Sigmoid colon (tissue), 7 donors: ENCODE measurements around the gene RNF181. TPM values are rescaled to one million over a fixed set of nuclear protein-coding genes. Genes with fewer than 3 reads are reported as not detected.

Experiments used
- DNase-seq: peaks from one replicate; pipeline ENCODE4 v3.0.0-alpha.2; 2019
- H3K27ac ChIP-seq, 4 donors: fragments of 200-600 bp; sonication (generic); one replicate each; pipeline ENCODE4 v1.5.1; 2016 to 2019; ENCODE audit warnings: mild to moderate bottlenecking in 1 of 4
- H3K27me3 ChIP-seq, 3 donors: fragments of 200-600 bp; sonication (generic); one replicate each; pipeline ENCODE4 v1.5.1; 2019; ENCODE audit warnings: mild to moderate bottlenecking in 1 of 3
- H3K36me3 ChIP-seq, 4 donors: fragments of 200-600 bp; sonication (generic); one replicate each; pipeline ENCODE4 v1.5.1; 2016 to 2019
- H3K4me1 ChIP-seq, 4 donors: fragments of 200-600 bp; sonication (generic); one replicate each; pipeline ENCODE4 v1.5.1; 2017 to 2019
- H3K4me3 ChIP-seq, 4 donors: fragments of 200-600 bp; sonication (generic); one replicate each; pipeline ENCODE4 v1.5.1; 2017 to 2019; ENCODE audit warnings: mild to moderate bottlenecking in 2 of 4, moderate library complexity in 1 of 4
- H3K9me3 ChIP-seq, 4 donors: fragments of 200-600 bp in 3 of 4; sonication (generic) in 3 of 4; one replicate each; pipeline versions ENCODE4 v1.5.1 to v1.6.1; 2013 to 2019
- EP300 ChIP-seq, 4 donors: sonication (generic); formaldehyde crosslinking; IDR thresholded peaks; one replicate each; pipeline ENCODE4 v1.6.1; 2017; ENCODE audit warnings: antibody characterized with exemption in 4 of 4
- POLR2A ChIP-seq, 2 donors: fragments of 450-650 bp; IDR thresholded peaks; one replicate each; pipeline ENCODE4 v1.6.1; 2016; ENCODE audit warnings: antibody characterized with exemption in 2 of 2, mild to moderate bottlenecking in 2 of 2, moderate library complexity in 2 of 2
- POLR2AphosphoS5 ChIP-seq, 4 donors: sonication (generic); formaldehyde crosslinking; IDR thresholded peaks; one replicate each; pipeline ENCODE4 v1.6.1; 2017; ENCODE audit warnings: antibody characterized with exemption in 4 of 4
- WGBS, 2 donors: extraction: QIAGEN DNeasy Blood & Tissue Kit; methylation state at CpG; one replicate each; pipeline ENCODE4 v1.1.7; 2013; 5-methylcytosine and 5-hydroxymethylcytosine counted together
- intact Hi-C: fragments of 100-400 bp; cut with DNase I; formaldehyde crosslinking; loops from one replicate; pipeline ENCODE4 v1.15.1; 2023
- polyA plus RNA-seq, 3 donors: library from polyadenylated mRNA; stranded (reverse); fragments of 200-250 nt; gene quantifications; one replicate each; pipeline ENCODE4 v1.2.3, GENCODE V29; 2013
- total RNA-seq, 4 donors: library from RNA; depleted of rRNA; stranded (reverse); fragments of >200 nt; gene quantifications; one replicate each; pipeline ENCODE4 v1.1.0, GENCODE V29; 2016
- TF ChIP-seq, protein P1 (sequence below), 4 experiments: fragments of 450-650 bp in 3 of 4; fragments of 200-600 bp in 1 of 4; IDR thresholded peaks; one replicate each; pipeline ENCODE4 v1.5.1; 2016 to 2019; ENCODE audit warnings: antibody characterized with exemption in 4 of 4, mild to moderate bottlenecking in 3 of 4, moderate library complexity in 2 of 4
- donor health status: healthy with polysubstance abuse.
- donor health status: Bipolar disorder and iron deficiency.
- donor health status: healthy.

RNF181 gene
- total and polyA plus RNA-seq, 7 donors = 124 to 190 (median 165) TPM

DNA sequence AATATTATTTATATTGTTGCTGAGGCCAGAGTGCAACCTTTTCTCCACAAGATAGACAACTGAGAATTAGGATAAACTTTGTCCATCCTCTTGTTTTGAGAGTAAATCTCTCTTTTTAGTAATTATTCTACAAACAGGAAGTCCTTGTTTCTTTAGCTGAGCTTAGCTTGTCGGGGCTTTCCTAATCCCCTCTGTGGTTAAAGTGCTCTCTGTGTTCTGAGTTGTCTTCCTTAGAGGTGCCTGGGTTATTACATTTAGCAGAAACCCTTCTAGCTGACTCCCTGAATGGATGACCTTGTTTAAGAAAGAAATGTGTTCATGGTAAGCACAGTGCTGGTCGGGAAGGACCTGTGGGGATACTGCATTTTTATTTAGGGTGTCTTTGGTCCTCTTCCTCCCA is 33.1 kb downstream of the RNF181 start:
- Histone ChIP-seq H3K27me3 (no peaks in the 10 kb centered on the region), H3K4me3 (no peak overlapping the region), H3K4me1 (no peaks in the 10 kb centered on the region), H3K9me3 (no peaks in the 10 kb centered on the region), H3K36me3 (peaks cover 17 to 100% (median 72%) of the 10 kb centered on the region in 4 donors), H3K27ac (no peak overlapping the region)
- WGBS, 2 donors = 62 to 72% methylated on average over 2 of the region's 2 CpGs
- no peak for DNase-seq
- intact Hi-C loops = no loop called here
- TF ChIP-seq POLR2A (IDR thresholded peaks at IDR 0.05) = no peak
- TF ChIP-seq, protein P1, sequence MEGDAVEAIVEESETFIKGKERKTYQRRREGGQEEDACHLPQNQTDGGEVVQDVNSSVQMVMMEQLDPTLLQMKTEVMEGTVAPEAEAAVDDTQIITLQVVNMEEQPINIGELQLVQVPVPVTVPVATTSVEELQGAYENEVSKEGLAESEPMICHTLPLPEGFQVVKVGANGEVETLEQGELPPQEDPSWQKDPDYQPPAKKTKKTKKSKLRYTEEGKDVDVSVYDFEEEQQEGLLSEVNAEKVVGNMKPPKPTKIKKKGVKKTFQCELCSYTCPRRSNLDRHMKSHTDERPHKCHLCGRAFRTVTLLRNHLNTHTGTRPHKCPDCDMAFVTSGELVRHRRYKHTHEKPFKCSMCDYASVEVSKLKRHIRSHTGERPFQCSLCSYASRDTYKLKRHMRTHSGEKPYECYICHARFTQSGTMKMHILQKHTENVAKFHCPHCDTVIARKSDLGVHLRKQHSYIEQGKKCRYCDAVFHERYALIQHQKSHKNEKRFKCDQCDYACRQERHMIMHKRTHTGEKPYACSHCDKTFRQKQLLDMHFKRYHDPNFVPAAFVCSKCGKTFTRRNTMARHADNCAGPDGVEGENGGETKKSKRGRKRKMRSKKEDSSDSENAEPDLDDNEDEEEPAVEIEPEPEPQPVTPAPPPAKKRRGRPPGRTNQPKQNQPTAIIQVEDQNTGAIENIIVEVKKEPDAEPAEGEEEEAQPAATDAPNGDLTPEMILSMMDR (IDR thresholded peaks at IDR 0.05) = no peak
- TF ChIP-seq EP300 (IDR thresholded peaks at IDR 0.05) = no peak
- TF ChIP-seq POLR2AphosphoS5 (IDR thresholded peaks at IDR 0.05) = no peak

GRCh38 chr2:85631316-85631715 is 35.8 kb downstream of the RNF181 start:
- intact Hi-C loops = loop anchor here (10.0 kb wide), 1 partner anchor 483 kb away; no protein-coding TSS in a partner anchor

DNA sequence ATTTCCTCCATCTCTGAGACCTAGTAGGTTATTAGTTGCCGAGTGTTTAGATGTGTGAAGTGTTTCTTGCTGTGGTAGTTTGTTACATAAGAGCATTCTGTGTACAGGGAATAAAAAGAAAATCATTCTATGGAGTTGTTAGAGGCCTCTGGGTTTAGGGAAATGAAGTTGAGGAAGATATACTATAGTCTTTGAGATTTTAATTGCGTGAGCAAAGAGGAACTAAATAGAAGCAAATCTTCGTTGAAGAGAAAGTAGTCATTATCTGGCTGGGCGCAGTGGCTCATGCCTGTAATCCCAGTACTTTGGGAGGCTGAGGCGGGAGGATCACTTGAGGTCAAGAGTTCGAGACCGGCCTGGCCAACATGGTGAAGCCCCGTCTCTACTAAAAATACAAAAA is 39.5 kb downstream of the RNF181 start:
- TF ChIP-seq POLR2A (IDR thresholded peaks at IDR 0.05) (no peak), POLR2AphosphoS5 (IDR thresholded peaks at IDR 0.05) (no peak), EP300 (IDR thresholded peaks at IDR 0.05) (no peak)
- TF ChIP-seq, protein P1 (IDR thresholded peaks at IDR 0.05) = no peak
- no peak overlapping the region for H3K4me3 ChIP-seq
- no peaks in the 10 kb centered on the region for H3K27me3 ChIP-seq
- intact Hi-C loops = loop anchor here (5.0 to 10.0 kb wide), 3 partner anchors 72 to 480 kb away; no protein-coding TSS in a partner anchor
- WGBS, 2 donors = 86 to 92% methylated on average over 8 of the region's 8 CpGs
- H3K27ac ChIP-seq = no peak overlapping the region
- peaks cover 33 to 98% (median 67%) of the 10 kb centered on the region in 4 donors for H3K36me3 ChIP-seq
- H3K9me3 ChIP-seq = no peaks in the 10 kb centered on the region
- no peak for DNase-seq
- no peaks in the 10 kb centered on the region for H3K4me1 ChIP-seq

More at GRCh38 chr2:85631316-85631715, 35.8 kb downstream of the RNF181 start:
- no peak for TF ChIP-seq POLR2AphosphoS5 (IDR thresholded peaks at IDR 0.05)
- no peak for TF ChIP-seq EP300 (IDR thresholded peaks at IDR 0.05)
- TF ChIP-seq, protein P1 (IDR thresholded peaks at IDR 0.05) = no peak
- no peak for TF ChIP-seq POLR2A (IDR thresholded peaks at IDR 0.05)
- Histone ChIP-seq H3K27me3 (no peaks in the 10 kb centered on the region), H3K4me3 (no peak overlapping the region), H3K4me1 (no peaks in the 10 kb centered on the region), H3K9me3 (no peaks in the 10 kb centered on the region), H3K36me3 (peaks cover 18 to 98% (median 65%) of the 10 kb centered on the region in 4 donors), H3K27ac (no peak overlapping the region)
- DNase-seq = no peak
- 95 to 96% methylated on average over 3 of the region's 3 CpGs for WGBS, 2 donors

- DNase-seq = no peak
- Histone ChIP-seq H3K4me3 (no peak overlapping the region), H3K27me3 (no peaks in the 10 kb centered on the region), H3K27ac (no peak overlapping the region), H3K4me1 (no peaks in the 10 kb centered on the region), H3K36me3 (peaks cover 39 to 98% (median 69%) of the 10 kb centered on the region in 4 donors), H3K9me3 (no peaks in the 10 kb centered on the region)
- 74 to 83% methylated on average over 4 of the region's 4 CpGs for WGBS, 2 donors
- TF ChIP-seq, protein P1 (IDR thresholded peaks at IDR 0.05) = no peak
- TF ChIP-seq POLR2A (IDR thresholded peaks at IDR 0.05) (no peak), POLR2AphosphoS5 (IDR thresholded peaks at IDR 0.05) (no peak), EP300 (IDR thresholded peaks at IDR 0.05) (no peak)
- intact Hi-C loops = loop anchor here (5.0 to 10.0 kb wide), 3 partner anchors 72 to 479 kb away; no protein-coding TSS in a partner anchor
Observed at GRCh38 chr2:85635636-85636035, 40.1 kb downstream of the RNF181 start.

- TF ChIP-seq POLR2A (IDR thresholded peaks at IDR 0.05) (no peak), POLR2AphosphoS5 (IDR thresholded peaks at IDR 0.05) (no peak), EP300 (IDR thresholded peaks at IDR 0.05) (no peak)
- DNase-seq = no peak
- Histone ChIP-seq H3K9me3 (no peaks in the 10 kb centered on the region), H3K4me1 (no peaks in the 10 kb centered on the region), H3K27ac (no peak overlapping the region), H3K36me3 (peaks cover 61 to 100% (median 68%) of the 10 kb centered on the region in 4 donors), H3K4me3 (no peak overlapping the region), H3K27me3 (no peaks in the 10 kb centered on the region)
- intact Hi-C loops = no loop called here
- 73 to 91% methylated on average over 3 of the region's 3 CpGs for WGBS, 2 donors
Observed at GRCh38 chr2:85642725-85643124, 47.2 kb downstream of the RNF181 start.
